Hepatocyte (in vitro differentiated cells): Measurements from ENCODE around the gene FRAT2.

Experiments used
- CTCF ChIP-seq: fragments of 200-600 bp; sonication (generic); IDR thresholded peaks from 2 replicates; pipeline ENCODE4 v1.5.1; 2016; ENCODE audit warnings: antibody characterized with exemption, mild to moderate bottlenecking; ENCODE audit not compliant: poor library complexity
- EZH2phosphoT487 ChIP-seq: fragments of 200-600 bp; sonication (generic); IDR thresholded peaks from one replicate; pipeline ENCODE4 v1.6.1; 2018; ENCODE audit warnings: antibody characterized with exemption, mild to moderate bottlenecking, low read depth, moderate library complexity; ENCODE audit not compliant: unreplicated experiment, severe bottlenecking

GRCh38 chr10:97327348-97328294 is 6.9 kb downstream of the FRAT2 start:
- TF ChIP-seq CTCF (no peak), EZH2phosphoT487 (no peak)
